ENCODE results near the gene RPLP1.

RPLP1 gene

DNA sequence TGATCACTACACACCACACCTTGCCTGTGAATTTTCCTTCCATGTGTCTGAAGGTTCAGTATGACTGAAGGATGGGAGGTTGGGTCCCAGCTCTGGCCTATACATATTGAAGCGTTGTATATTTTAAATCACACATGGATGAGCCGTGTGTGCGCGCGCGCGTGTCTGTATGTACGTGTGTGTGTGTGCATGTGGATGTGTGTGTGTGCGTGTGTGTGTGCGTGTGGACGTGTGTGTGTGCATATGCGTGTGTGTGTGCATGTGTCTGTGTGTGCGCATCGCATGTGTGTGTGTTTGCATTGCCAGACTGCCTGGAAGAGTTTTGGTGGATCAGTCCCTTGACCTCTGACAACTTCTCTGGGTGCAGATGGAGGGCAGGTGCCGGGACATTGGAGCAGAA lies 45.7 kb downstream of the RPLP1 start:
- DNase-seq (ENCODE audit: low read depth): no peak

- no peak for DNase-seq (ENCODE audit: low read depth)
Observed at GRCh38 chr15:69498987-69499386, 46.4 kb downstream of the RPLP1 start.

GRCh38 chr15:69499521-69500211 lies 47.0 kb downstream of the RPLP1 start:
- DNase-seq (ENCODE audit: low read depth): no peak

GRCh38 chr15:69500339-69500738 lies 47.7 kb downstream of the RPLP1 start:
- DNase-seq (ENCODE audit: low read depth): no peak

GRCh38 chr15:69501456-69501855 lies 48.8 kb downstream of the RPLP1 start:
- DNase-seq (ENCODE audit: low read depth): no peak

- no peak for DNase-seq (ENCODE audit: low read depth)
Observed at GRCh38 chr15:69502470-69503045, 49.9 kb downstream of the RPLP1 start.

DNA sequence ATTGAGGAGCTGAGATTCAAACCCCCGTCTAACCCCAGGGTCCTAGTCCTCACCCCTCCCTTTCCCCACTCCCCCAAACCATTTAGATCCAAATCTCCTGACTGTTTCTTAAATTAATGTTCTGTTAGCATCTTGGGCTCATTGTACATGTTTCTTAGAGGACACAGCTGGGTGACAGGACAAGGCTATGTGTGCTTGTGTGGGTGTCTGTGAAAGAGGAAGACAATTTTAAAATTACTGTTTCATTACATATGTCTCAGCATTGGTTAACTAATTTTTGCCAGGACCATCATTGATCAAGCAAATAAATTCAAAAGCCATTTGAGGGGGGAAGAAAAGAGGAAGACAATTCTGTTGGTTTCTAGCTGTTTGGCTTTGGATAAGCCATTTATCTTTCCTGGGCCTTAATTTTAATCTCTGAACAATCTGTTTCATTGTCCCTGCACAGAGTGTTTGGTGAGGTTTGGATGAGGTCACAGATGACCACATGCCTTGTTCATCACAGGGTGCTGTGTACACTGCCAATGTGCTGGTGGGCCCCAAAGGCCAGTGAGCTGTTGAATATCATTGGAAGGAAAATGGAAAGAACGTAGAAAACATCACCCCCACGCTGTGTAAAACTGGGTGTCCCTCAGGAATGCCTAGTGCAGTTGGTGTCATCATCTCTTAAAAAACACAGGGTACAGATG lies 51.9 kb downstream of the RPLP1 start:
- DNase-seq (ENCODE audit: low read depth): no peak

Measured in non-pigmented ciliary epithelial cell (primary cell).